RKO (cell line): ENCODE results near the gene TAS1R3.

Experiments used
- DNase-seq: peaks from one replicate; pipeline ENCODE4 v3.0.0-alpha.2; 2016; ENCODE audit warnings: low spot score

TAS1R3 gene

DNA sequence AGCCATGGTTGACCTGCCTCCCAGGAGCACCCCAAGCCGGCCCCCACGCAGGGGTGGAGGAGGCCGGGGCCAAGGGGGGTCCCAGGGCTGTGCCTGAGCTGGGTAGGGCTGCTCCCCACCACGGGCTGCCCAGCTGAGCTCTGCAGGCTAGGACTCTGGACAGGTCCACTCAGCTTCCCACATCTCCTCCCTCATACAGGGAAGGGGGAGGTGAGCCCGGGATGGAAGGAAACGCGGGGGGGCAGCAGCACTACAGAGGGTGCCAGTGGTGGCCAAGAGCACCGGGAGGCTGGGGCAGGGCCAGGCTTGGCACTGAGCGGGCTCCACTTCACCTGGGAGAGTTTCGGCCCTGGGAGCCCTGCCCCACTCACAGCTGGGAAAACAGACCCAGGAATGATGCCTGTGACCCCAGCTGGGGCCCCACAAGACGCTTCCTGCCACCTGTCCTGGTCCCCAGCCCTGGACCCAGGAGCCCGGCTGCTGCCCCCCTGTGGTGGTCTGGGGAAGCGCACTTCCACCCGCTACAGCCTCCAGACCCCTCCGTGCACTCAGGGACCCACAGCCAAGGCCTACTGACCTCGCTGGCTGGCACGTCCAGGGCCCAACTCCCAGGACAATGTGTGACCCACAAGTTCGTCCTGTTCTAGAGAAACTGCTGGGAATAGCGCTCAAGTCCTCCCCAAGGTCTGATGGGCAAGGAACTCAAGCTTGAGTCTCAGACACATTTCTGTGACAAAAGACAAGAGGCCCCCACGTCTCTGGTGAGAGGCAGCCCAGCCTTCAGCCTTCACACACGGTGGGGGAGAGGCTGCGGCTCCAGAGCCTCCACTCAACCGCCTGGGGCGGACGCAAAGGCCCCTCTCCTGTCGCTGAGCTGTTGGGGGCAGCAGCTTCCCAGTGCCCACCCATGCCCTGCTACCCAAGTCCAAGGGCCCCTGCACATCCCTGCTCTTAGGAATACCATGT is 40.9 kb downstream of the TAS1R3 start:
- DNase-seq = peak; percentile 35

GRCh38 chr1:1373051-1373814 is 42.2 kb downstream of the TAS1R3 start:
- DNase-seq = no peak

DNA sequence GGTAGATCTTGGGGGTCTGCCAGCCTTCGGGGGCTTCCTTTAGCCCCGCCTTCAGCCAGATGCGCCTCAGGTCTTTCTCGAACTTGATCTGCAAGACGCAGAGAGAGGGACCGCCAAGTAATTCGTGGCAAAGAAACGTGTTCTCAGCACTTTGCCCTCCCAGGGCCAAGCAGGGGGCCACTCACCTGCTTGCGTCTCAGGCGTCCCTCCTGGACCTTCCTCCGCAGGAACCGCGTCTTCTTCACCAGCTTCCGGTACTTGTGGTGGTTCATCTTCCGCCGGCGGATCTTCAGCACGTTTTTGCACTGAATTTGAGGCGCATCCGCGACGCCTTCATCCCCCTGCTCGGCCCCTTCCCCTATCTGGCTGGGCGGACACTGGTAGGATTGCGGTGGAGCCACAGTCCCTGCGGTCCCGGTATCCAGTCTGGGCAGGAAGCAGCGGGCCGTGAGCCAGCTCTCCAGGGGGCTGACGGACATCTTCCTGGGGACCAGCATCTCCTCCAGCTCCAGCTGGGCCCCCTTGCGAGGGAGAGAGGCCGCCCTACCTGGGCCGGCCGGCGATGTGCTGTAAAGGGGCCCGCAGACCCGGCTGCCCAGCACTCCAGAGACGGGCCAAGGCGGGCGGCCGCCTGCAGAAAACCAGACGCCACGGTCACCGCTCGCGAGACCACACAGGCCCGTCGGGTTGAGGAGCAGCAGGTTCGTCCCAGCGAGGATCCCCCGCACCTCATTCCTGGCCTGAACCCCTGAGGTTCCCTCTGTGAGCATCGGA is 42.9 kb downstream of the TAS1R3 start:
- DNase-seq = peak; percentile 34

DNA sequence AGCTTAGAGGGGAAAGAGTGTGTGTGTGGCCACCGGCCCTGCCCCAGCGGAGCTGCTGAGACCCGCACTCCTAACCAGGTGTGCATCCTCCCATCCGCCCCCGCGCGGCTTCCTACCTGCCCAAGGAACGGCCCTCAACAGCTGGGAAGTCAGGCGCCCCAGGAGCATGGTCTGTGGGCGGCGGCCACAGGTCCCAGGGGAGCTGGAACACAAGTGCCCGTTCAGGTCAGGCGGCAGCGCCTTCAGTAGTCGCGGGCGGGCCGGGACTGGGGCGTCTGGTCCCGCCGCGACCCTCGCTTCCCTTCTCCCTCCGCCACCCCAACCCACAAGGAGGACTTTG is 43.5 kb downstream of the TAS1R3 start:
- no peak for DNase-seq

GRCh38 chr1:1374929-1375662 is 44.0 kb downstream of the TAS1R3 start, which contains the start of gene AURKAIP1:
TSS of gene AURKAIP1 (minus strand) at chr1:1375207. CDS start at chr1:1374756, 451 bp downstream.
- DNase-seq = peak; percentile 99

DNA sequence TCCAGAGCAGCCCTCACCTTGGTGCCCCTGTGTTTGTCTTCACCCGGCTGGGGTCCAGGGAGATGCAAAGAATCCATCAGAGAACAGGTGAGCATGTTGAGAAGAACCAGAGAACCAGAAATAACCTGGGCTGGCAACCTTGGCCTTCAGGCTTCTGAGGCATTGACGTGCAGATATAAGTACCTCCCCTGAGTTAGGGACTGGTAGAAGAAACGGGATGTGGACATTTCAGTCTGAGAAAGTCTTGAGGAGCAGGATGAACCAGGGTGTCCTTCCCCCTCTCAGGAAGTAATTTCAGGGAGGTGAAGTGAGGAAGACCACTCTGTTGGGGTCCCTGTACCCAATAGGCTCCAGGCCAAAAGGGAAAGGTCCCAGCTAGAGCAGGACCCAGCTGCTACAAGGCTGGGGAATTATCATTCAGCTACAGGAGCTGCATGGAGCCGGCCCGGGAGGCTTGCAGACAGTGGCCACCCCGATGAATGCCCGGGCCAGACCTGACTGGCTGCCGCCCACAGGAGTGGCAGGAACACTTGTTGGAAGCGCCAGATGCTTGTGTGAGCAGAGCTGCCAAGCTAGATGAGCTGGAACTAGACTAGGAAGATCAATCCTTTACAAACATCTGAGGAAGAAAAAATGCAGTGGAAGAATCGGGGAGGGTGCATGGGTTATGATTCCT is 45.6 kb downstream of the TAS1R3 start:
- no peak for DNase-seq

DNA sequence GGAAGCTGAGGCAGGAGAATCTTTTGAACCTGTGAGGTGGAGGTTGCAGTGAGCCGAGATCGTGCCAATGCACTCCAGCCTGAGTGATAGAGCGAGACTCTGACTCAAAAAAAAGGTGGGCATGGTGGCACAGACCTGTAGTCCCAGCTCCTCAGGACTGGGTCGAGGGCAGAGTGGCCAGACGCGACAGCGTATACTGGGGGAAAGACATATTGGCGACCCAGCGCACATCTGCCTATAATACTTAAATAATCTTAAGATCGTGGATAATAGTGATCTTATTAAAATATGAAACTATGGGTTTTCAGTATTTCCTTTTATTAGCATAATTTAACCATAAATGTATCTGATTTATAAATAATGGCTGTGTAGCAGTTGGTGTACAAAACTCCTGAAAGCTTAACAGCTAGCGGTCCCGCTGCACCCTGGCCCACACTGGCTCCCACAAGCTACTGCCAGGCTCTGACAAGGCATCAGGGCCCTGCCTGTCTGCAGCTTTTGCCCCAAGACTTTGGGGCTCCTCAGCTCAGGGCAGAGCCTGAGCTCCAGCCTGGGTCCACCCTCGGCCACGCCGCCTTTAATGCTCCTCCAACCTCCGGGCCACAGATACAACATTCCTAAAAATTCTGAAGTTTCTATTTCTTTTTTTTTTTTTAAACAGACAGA is 46.6 kb downstream of the TAS1R3 start:
- DNase-seq = no peak

GRCh38 chr1:1380860-1381259 is 49.8 kb downstream of the TAS1R3 start:
- no peak for DNase-seq

- DNase-seq = no peak
These were observed 50.2 kb downstream of the TAS1R3 start for GRCh38 chr1:1381294-1381693.
